ENCODE results near the gene PPP1R11. TPM values are rescaled to one million over a fixed set of nuclear protein-coding genes. Genes with fewer than 3 reads are reported as not detected.
"Not testable (repeated sequence)": the region's sequence is repeated elsewhere in the genome, so short reads cannot be mapped to it uniquely, and the experiment has no call there.

The PPP1R11 gene, protein sequence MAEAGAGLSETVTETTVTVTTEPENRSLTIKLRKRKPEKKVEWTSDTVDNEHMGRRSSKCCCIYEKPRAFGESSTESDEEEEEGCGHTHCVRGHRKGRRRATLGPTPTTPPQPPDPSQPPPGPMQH
- total RNA-seq: 23.7 and 33.2 TPM in 2 replicates

GRCh38 chr6:30066577-30067459 is at the start of gene PPP1R11:
Gene PPP1R11, plus strand, starts transcription at chr6:30067198. Its CDS starts 213 bp downstream, at chr6:30067411.
- DNase-seq (ENCODE audit: low read depth): peak; percentile 99
- TF ChIP-seq, protein P1, sequence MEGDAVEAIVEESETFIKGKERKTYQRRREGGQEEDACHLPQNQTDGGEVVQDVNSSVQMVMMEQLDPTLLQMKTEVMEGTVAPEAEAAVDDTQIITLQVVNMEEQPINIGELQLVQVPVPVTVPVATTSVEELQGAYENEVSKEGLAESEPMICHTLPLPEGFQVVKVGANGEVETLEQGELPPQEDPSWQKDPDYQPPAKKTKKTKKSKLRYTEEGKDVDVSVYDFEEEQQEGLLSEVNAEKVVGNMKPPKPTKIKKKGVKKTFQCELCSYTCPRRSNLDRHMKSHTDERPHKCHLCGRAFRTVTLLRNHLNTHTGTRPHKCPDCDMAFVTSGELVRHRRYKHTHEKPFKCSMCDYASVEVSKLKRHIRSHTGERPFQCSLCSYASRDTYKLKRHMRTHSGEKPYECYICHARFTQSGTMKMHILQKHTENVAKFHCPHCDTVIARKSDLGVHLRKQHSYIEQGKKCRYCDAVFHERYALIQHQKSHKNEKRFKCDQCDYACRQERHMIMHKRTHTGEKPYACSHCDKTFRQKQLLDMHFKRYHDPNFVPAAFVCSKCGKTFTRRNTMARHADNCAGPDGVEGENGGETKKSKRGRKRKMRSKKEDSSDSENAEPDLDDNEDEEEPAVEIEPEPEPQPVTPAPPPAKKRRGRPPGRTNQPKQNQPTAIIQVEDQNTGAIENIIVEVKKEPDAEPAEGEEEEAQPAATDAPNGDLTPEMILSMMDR (IDR thresholded peaks at IDR 0.05; ENCODE audit: insufficient read depth, low read depth, low read length): no peak
- peak within 1 kb of the TSS; percentile 88 for H3K4me3 ChIP-seq (ENCODE audit: low read depth, low read length)

GRCh38 chr6:30019819-30020218 is 47.2 kb upstream of the PPP1R11 start:
- no peak overlapping the region for H3K4me3 ChIP-seq (ENCODE audit: low read depth, low read length)
- no peak for DNase-seq (ENCODE audit: low read depth)
- TF ChIP-seq, protein P1 (IDR thresholded peaks at IDR 0.05; ENCODE audit: insufficient read depth, low read depth, low read length): no peak

DNA sequence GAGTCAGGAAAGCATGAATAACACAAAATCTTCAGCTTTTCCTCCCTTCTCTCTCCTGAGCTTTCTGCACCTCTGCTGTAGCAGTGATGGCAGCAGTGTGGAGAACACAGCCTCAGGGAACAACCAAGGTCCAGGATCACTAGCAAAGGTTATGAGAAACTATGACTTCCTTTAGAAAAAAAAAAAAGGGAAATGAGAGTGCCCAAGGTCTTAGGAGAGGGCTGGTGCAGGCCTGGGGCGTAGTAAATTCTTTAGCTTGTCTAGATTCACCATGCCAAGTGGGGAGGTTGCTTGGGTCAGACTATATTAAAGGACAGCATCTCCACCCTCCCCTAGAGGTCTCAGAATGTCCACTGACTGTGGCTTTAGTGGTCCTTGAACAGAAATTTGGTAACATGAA is 46.4 kb upstream of the PPP1R11 start:
- DNase-seq (ENCODE audit: low read depth): no peak
- H3K4me3 ChIP-seq (ENCODE audit: low read depth, low read length): no peak overlapping the region
- TF ChIP-seq, protein P1 (IDR thresholded peaks at IDR 0.05; ENCODE audit: insufficient read depth, low read depth, low read length): no peak

DNA sequence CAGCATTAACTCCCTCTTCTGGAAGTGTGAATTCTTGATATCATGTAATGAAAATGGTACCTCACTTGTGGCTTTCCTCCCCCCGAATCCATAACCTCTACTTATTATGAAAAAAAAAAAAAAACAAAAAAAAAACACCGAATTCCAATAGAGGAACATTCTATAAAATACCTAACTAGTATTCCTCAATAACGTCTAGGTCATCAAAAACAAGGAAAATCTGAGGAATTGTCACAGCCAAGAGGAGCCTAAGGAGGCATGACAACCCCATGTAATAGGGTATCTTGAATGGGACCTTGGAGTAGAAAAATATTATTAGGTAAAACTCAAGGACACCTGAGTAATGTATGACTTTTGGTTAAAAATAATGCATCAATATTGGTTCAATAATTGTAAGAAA is 44.8 kb upstream of the PPP1R11 start:
- H3K4me3 ChIP-seq (ENCODE audit: low read depth, low read length): no peak overlapping the region
- TF ChIP-seq, protein P1 (IDR thresholded peaks at IDR 0.05; ENCODE audit: insufficient read depth, low read depth, low read length): no peak
- DNase-seq (ENCODE audit: low read depth): no peak

DNA sequence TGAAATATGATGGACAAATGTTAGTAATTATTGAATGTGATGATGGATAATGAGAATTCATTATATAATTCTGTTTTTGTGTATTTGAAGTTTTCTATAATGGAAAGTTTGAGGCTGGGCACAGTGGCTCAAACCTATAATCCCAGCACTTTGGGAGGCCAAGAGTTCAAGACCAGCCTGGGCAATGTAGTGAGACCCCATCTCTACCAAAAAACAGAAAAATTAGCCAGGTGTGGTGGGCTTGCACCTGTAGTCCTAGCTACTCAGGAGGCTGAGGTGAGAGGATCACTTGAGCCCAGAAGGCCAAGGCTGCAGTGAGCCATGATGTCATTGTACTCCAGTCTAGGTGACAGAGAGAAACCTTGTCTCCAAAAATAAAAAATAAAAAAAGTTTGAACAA is 44.3 kb upstream of the PPP1R11 start:
- not testable (repeated sequence) for DNase-seq (ENCODE audit: low read depth); H3K4me3 ChIP-seq (ENCODE audit: low read depth, low read length)

- no peak for DNase-seq (ENCODE audit: low read depth)
- no peak overlapping the region for H3K4me3 ChIP-seq (ENCODE audit: low read depth, low read length)
- TF ChIP-seq, protein P1 (IDR thresholded peaks at IDR 0.05; ENCODE audit: insufficient read depth, low read depth, low read length): no peak
Observed at GRCh38 chr6:30025186-30025585, 41.8 kb upstream of the PPP1R11 start.

- TF ChIP-seq, protein P1 (IDR thresholded peaks at IDR 0.05; ENCODE audit: insufficient read depth, low read depth, low read length): no peak
- H3K4me3 ChIP-seq (ENCODE audit: low read depth, low read length): no peak overlapping the region
- DNase-seq (ENCODE audit: low read depth): no peak
Observed at GRCh38 chr6:30029588-30029987, 37.4 kb upstream of the PPP1R11 start.

All from fibroblast of villous mesenchyme (primary cell).